Lower leg skin (tissue), 4 donors: Measurements from ENCODE around the gene HK2. TPM values are rescaled to one million over a fixed set of nuclear protein-coding genes. Genes with fewer than 3 reads are reported as not detected.
A peak's percentile ranks its signal among the peaks of the same experiment; 100 is the strongest.

ENCODE experiments used
- DNase-seq, 2 donors: peaks; one replicate each; pipeline ENCODE4 v3.0.0-alpha.2; 2019; ENCODE audit warnings: low spot score in 2 of 2
- H3K4me3 ChIP-seq: fragments of 200-600 bp; sonication (generic); 2 replicates; pipeline ENCODE4 v1.5.1; 2017; ENCODE audit warnings: mild to moderate bottlenecking, low read depth; ENCODE audit not compliant: poor library complexity, severe bottlenecking
- POLR2A ChIP-seq, 2 donors: fragments of 450-650 bp; IDR thresholded peaks; one replicate each; pipeline ENCODE4 v1.6.1; 2016 to 2017; ENCODE audit warnings: antibody characterized with exemption in 2 of 2, mild to moderate bottlenecking in 1 of 2, moderate library complexity in 1 of 2
- WGBS, 2 donors: methylation state at CpG; one replicate each; pipeline ENCODE4 v1.1.5; 2018; 5-methylcytosine and 5-hydroxymethylcytosine counted together
- intact Hi-C: fragments of 100-400 bp; cut with DNase I; formaldehyde crosslinking; loops from one replicate; pipeline ENCODE4 v1.15.0; 2023; ENCODE audit warnings: low total_unique reads
- total RNA-seq, 4 donors: library from RNA; depleted of rRNA; stranded (reverse); fragments of >200 nt; gene quantifications; one replicate each; pipeline ENCODE4 v1.1.0, GENCODE V29; 2016
- TF ChIP-seq, protein P1 (sequence below), 3 donors: fragments of 450-650 bp; IDR thresholded peaks; one replicate each; pipeline ENCODE4 v1.5.1; 2016; ENCODE audit warnings: antibody characterized with exemption in 3 of 3, mild to moderate bottlenecking in 3 of 3, moderate library complexity in 2 of 3

HK2 gene
- total RNA-seq, 4 donors from 2014 or later = 22.4 to 27.3 (median 25.8) TPM

DNA sequence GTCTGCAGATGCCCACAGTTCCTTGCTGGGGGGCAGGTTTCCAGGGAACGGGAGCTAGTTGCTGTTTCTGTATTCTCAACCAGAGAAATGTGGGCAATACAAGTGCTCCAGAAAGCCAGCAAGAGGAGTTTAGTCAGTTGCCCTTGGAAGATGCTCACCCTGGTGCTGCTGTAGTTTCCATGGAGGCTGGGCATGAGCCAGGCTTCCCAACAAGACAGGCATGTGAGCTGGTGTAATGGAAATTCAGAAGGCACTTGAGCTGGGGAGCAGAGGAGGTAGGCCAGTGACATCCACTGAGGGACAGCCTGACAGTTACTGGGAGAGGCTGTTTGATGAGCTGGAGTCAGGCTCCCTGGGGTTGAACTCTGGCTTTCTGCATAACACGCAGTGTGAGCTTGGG is 7.7 kb downstream of the HK2 start:
- DNase-seq = no peak
- intact Hi-C loops = no loop called here
- H3K4me3 ChIP-seq = no peak overlapping the region
- TF ChIP-seq, protein P1, sequence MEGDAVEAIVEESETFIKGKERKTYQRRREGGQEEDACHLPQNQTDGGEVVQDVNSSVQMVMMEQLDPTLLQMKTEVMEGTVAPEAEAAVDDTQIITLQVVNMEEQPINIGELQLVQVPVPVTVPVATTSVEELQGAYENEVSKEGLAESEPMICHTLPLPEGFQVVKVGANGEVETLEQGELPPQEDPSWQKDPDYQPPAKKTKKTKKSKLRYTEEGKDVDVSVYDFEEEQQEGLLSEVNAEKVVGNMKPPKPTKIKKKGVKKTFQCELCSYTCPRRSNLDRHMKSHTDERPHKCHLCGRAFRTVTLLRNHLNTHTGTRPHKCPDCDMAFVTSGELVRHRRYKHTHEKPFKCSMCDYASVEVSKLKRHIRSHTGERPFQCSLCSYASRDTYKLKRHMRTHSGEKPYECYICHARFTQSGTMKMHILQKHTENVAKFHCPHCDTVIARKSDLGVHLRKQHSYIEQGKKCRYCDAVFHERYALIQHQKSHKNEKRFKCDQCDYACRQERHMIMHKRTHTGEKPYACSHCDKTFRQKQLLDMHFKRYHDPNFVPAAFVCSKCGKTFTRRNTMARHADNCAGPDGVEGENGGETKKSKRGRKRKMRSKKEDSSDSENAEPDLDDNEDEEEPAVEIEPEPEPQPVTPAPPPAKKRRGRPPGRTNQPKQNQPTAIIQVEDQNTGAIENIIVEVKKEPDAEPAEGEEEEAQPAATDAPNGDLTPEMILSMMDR (IDR thresholded peaks at IDR 0.05) = no peak
- no peak for TF ChIP-seq POLR2A (IDR thresholded peaks at IDR 0.05)
- WGBS, 2 donors = 87 to 97% methylated on average over 2 of the region's 2 CpGs

DNA sequence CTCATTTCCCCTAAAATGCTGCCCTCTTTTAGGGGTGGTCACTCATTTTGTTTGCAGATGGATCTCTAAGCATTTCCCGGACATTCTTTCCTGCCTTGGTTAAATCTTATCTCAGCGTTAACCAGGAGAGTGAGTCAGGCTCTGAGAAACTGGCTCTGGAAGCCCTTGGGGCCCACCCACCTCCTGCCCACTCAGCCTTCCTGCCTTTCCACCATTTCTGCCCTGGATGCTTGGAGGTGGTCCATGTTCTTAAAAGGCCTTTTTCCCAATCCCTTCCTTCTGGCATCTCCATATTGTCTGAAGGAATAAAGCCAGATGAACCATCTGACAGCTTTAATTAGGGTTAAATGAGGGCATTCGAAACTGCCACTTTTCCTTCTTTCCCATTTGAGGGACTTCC is 9.5 kb downstream of the HK2 start:
- no peak overlapping the region for H3K4me3 ChIP-seq
- 41 to 43% methylated on average over 3 of the region's 3 CpGs for WGBS, 2 donors
- intact Hi-C loops = no loop called here
- TF ChIP-seq, protein P1 (IDR thresholded peaks at IDR 0.05) = no peak
- TF ChIP-seq POLR2A (IDR thresholded peaks at IDR 0.05) = no peak
- DNase-seq = no peak

DNA sequence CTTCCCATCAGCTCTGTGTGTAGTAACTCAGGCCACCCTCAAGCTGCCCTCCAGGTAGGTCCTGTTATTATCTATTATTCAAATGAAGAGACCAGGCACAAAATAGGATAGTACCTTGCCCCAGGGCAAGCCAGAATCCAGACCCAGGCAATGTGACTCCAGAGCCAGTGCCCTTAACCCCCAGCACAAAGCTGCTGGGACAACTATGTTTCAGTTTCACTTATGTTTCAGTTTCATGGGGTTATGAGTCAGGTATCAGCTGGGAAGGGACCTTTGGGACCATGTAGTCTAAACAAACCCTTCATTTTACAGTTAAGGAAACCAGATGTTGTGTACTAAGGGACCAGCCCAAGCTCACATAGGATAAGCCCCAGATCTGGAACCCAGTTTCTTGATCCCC is 10.0 kb downstream of the HK2 start:
- H3K4me3 ChIP-seq = no peak overlapping the region
- no peak for DNase-seq
- no peak for TF ChIP-seq POLR2A (IDR thresholded peaks at IDR 0.05)
- TF ChIP-seq, protein P1 (IDR thresholded peaks at IDR 0.05) = no peak
- intact Hi-C loops = no loop called here

DNA sequence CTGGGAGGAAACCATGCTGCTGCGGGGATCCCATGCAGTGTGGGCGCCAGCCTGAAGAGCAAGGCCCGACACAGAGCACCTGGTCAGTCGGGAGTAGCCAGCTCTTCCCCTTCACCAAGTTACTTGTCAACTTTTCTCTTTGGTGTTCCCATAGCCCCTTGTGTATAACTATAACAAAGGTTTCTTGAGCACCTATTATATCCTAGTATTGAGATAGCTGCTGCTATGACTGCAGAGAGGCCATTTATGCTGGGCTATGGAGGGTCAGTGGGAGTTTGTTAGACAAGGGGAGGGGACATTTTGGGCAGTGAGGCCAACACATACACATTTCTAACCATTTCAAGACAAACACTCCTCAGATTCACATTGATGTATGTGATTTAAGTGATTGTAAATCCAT is 10.8 kb downstream of the HK2 start:
- 76 to 84% methylated on average over 4 of the region's 4 CpGs for WGBS, 2 donors
- DNase-seq = no peak
- no peak for TF ChIP-seq POLR2A (IDR thresholded peaks at IDR 0.05)
- TF ChIP-seq, protein P1 (IDR thresholded peaks at IDR 0.05) = no peak
- H3K4me3 ChIP-seq = no peak overlapping the region
- intact Hi-C loops = no loop called here

DNA sequence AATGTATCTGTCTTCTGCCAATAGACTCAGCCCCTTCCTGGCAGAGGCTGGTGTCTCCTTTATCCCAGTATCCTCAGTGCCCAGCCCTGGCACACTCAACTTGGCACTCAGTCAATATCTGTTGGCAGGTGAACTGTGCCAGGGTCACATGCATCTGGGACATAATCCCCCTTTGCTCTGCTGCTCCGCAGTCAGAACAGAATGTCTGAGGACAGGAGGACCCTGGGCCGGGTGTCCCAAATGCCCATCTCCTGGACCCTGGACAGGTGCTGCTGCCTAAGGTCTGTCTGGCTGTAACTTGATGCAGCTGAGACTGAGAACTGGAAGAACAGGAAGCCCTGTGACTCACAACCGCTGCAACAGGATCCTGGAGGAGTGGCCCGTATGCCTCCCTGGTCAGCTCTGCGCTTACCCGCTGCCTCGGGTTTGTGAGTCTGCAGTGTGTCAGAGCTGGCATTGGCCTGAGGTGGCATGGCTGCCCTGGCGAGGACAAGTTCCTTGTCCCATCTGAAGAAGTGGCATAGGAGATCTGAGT is 11.4 kb downstream of the HK2 start:
- intact Hi-C loops = no loop called here
- DNase-seq = peak; percentile 89 to 95
- 6 to 33% methylated on average over 3 to 8 of the region's 8 CpGs for WGBS, 2 donors
- H3K4me3 ChIP-seq = no peak overlapping the region
- no peak for TF ChIP-seq POLR2A (IDR thresholded peaks at IDR 0.05)
- TF ChIP-seq, protein P1 (IDR thresholded peaks at IDR 0.05) = no peak

DNA sequence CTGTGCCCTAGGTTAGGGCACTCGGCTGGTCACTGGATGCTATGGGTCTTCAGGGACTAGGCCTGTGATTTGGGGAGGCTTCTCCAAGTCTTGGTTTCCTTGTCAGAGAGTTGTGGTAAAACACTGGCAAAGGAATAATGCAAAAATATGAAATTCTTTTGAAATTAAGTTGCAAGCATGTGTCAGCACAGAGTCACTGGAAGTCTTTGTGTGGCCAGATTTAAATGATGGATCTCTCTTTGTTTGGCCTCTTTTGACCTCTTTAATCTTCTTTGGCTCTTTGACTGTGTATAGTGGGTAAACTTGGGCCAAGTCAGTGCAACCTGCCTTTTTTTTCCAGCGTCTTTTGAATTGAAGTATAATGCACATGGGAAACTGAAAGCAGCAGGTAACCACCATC is 12.1 kb downstream of the HK2 start:
- 33 to 38% methylated on average over 2 of the region's 2 CpGs for WGBS, 2 donors
- no peak overlapping the region for H3K4me3 ChIP-seq
- no peak for DNase-seq
- no peak for TF ChIP-seq POLR2A (IDR thresholded peaks at IDR 0.05)
- TF ChIP-seq, protein P1 (IDR thresholded peaks at IDR 0.05) = no peak
- intact Hi-C loops = no loop called here
